Naive B cell (primary cell): ENCODE results near the gene NATD1. TPM values are rescaled to one million over a fixed set of nuclear protein-coding genes. Genes with fewer than 3 reads are reported as not detected.

Source experiments
- ATAC-seq, 2 donors: fragments of 150-1000 bp; cut with Tn5 transposase; 2 replicates each; pipeline ENCODE4 v1.10.0; 2021; ENCODE audit warnings: low read depth in 2 of 2, mild to moderate bottlenecking in 2 of 2, moderate library complexity in 2 of 2
- DNase-seq: peaks from one replicate; pipeline ENCODE4 v3.0.0; 2022
- H3K27ac Mint-ChIP-seq, 6 donors: one replicate each; pipeline ENCODE4 v1.8.0; 2020 to 2022; ENCODE audit warnings: mild to moderate bottlenecking in 6 of 6, mixed read lengths in 6 of 6, moderate library complexity in 5 of 6, inconsistent platforms in 2 of 6
- H3K27me3 Mint-ChIP-seq, 3 donors: one replicate each; pipeline ENCODE4 v1.8.0; 2021 to 2022; ENCODE audit warnings: mixed read lengths in 3 of 3, mild to moderate bottlenecking in 1 of 3
- H3K36me3 Mint-ChIP-seq, 2 donors: one replicate each; pipeline ENCODE4 v1.8.0; 2020 to 2022; ENCODE audit warnings: mixed read lengths in 2 of 2, inconsistent platforms in 1 of 2, mild to moderate bottlenecking in 1 of 2
- H3K4me1 Mint-ChIP-seq, 3 donors: one replicate each; pipeline ENCODE4 v1.8.0; 2020 to 2022; ENCODE audit warnings: mixed read lengths in 3 of 3, inconsistent platforms in 1 of 3, mild to moderate bottlenecking in 1 of 3, moderate library complexity in 1 of 3
- H3K4me3 Mint-ChIP-seq, 8 donors: one replicate each; pipeline ENCODE4 v1.8.0; 2020 to 2022; ENCODE audit warnings: mild to moderate bottlenecking in 8 of 8, mixed read lengths in 8 of 8, moderate library complexity in 8 of 8, inconsistent platforms in 2 of 8
- H3K9me3 Mint-ChIP-seq, 7 donors: one replicate each; pipeline ENCODE4 v1.8.0; 2020 to 2022; ENCODE audit warnings: mixed read lengths in 7 of 7, mild to moderate bottlenecking in 5 of 7, inconsistent platforms in 2 of 7, moderate library complexity in 1 of 7
- polyA plus RNA-seq, 6 donors: library from polyadenylated mRNA; unstranded; fragments of 300-500 nt; fragmentation: Illumina TruSeq; gene quantifications; one replicate each; pipeline ENCODE4 v1.2.3, GENCODE V29; 2021; ENCODE audit warnings: low read depth in 6 of 6

The NATD1 gene
- polyA plus RNA-seq, 6 donors from 2014 or later = 0.52 to 2.2 (median 1.2) TPM; not detected in 1

- DNase-seq = no peak
- H3K9me3 Mint-ChIP-seq = no peaks in the 10 kb centered on the region
- H3K27me3 Mint-ChIP-seq = no peaks in the 10 kb centered on the region
- no peaks in the 10 kb centered on the region for H3K36me3 Mint-ChIP-seq
- H3K27ac Mint-ChIP-seq = peak overlapping the region in 4 of 6 donors; percentile 22 to 84 (median 50)
- H3K4me3 Mint-ChIP-seq = peak overlapping the region in 7 of 8 donors; percentile 17 to 95 (median 92)
- H3K4me1 Mint-ChIP-seq = peaks cover 34 to 60% (median 47%) of the 10 kb centered on the region in 3 donors
- no peak for ATAC-seq
Observed at GRCh38 chr17:21211825-21212479, 41.3 kb downstream of the NATD1 start.

GRCh38 chr17:21210411-21211076, 42.7 kb downstream of the NATD1 start:
- H3K4me3 Mint-ChIP-seq = peak overlapping the region in 1 of 8 donors; percentile 94
- no peaks in the 10 kb centered on the region for H3K36me3 Mint-ChIP-seq
- no peaks in the 10 kb centered on the region for H3K9me3 Mint-ChIP-seq
- no peak for DNase-seq
- H3K4me1 Mint-ChIP-seq = peaks cover 40 to 51% (median 44%) of the 10 kb centered on the region in 3 donors
- H3K27me3 Mint-ChIP-seq = no peaks in the 10 kb centered on the region
- ATAC-seq = no peak
- H3K27ac Mint-ChIP-seq = peak overlapping the region in 2 of 6 donors; percentile 86 to 89

- DNase-seq = no peak
- H3K36me3 Mint-ChIP-seq = no peaks in the 10 kb centered on the region
- ATAC-seq = no peak
- H3K9me3 Mint-ChIP-seq = no peaks in the 10 kb centered on the region
- H3K27ac Mint-ChIP-seq = peak overlapping the region in 1 of 6 donors; percentile 50
- peak overlapping the region in 1 of 8 donors; percentile 94 for H3K4me3 Mint-ChIP-seq
- H3K4me1 Mint-ChIP-seq = peaks cover 38 to 47% (median 44%) of the 10 kb centered on the region in 3 donors
- no peaks in the 10 kb centered on the region for H3K27me3 Mint-ChIP-seq
Observed at GRCh38 chr17:21209511-21210175, 43.6 kb downstream of the NATD1 start.

GRCh38 chr17:21208352-21208751, 44.9 kb downstream of the NATD1 start:
- DNase-seq (no peak), ATAC-seq (no peak)
- no peaks in the 10 kb centered on the region for H3K36me3 Mint-ChIP-seq
- no peak overlapping the region for H3K4me3 Mint-ChIP-seq
- H3K27ac Mint-ChIP-seq = peak overlapping the region in 1 of 6 donors; percentile 30
- peaks cover 41 to 54% (median 44%) of the 10 kb centered on the region in 3 donors for H3K4me1 Mint-ChIP-seq
- H3K27me3 Mint-ChIP-seq = no peaks in the 10 kb centered on the region
- H3K9me3 Mint-ChIP-seq = no peaks in the 10 kb centered on the region

GRCh38 chr17:21204935-21205334, 48.3 kb downstream of the NATD1 start:
- peaks cover 29 to 40% (median 36%) of the 10 kb centered on the region in 3 donors for H3K4me1 Mint-ChIP-seq

GRCh38 chr17:21202512-21202911, 50.7 kb downstream of the NATD1 start:
- DNase-seq = no peak
- Mint-ChIP-seq H3K36me3 (peaks cover 8 to 9% of the 10 kb centered on the region in 2 donors), H3K27me3 (no peaks in the 10 kb centered on the region), H3K4me3 (no peak overlapping the region), H3K4me1 (peaks cover 36 to 43% (median 39%) of the 10 kb centered on the region in 3 donors), H3K9me3 (no peaks in the 10 kb centered on the region), H3K27ac (no peak overlapping the region)
- ATAC-seq = no peak

More at GRCh38 chr17:21204935-21205334, 48.3 kb downstream of the NATD1 start:
- DNase-seq (no peak), ATAC-seq (no peak)
- Mint-ChIP-seq H3K36me3 (no peaks in the 10 kb centered on the region), H3K27me3 (no peaks in the 10 kb centered on the region), H3K4me3 (no peak overlapping the region), H3K9me3 (no peaks in the 10 kb centered on the region), H3K27ac (peak overlapping the region in 1 of 6 donors; percentile 47)

- Mint-ChIP-seq H3K4me3 (no peak overlapping the region), H3K4me1 (peaks cover 36 to 43% (median 42%) of the 10 kb centered on the region in 3 donors), H3K9me3 (no peaks in the 10 kb centered on the region), H3K27me3 (no peaks in the 10 kb centered on the region), H3K27ac (no peak overlapping the region), H3K36me3 (peaks cover 8 to 9% of the 10 kb centered on the region in 2 donors)
- ATAC-seq (no peak), DNase-seq (no peak)
Observed at GRCh38 chr17:21201874-21202273, 51.3 kb downstream of the NATD1 start.

- peak overlapping the region in 3 of 6 donors; percentile 4 to 61 (median 29) for H3K27ac Mint-ChIP-seq
- H3K4me3 Mint-ChIP-seq = no peak overlapping the region
- ATAC-seq = no peak
- no peaks in the 10 kb centered on the region for H3K9me3 Mint-ChIP-seq
- H3K36me3 Mint-ChIP-seq = peaks cover 8 to 9% of the 10 kb centered on the region in 2 donors
- H3K4me1 Mint-ChIP-seq = peaks cover 36 to 43% (median 43%) of the 10 kb centered on the region in 3 donors
- DNase-seq = no peak
- H3K27me3 Mint-ChIP-seq = no peaks in the 10 kb centered on the region
Observed at GRCh38 chr17:21201298-21201595, 52.0 kb downstream of the NATD1 start.

- ATAC-seq = no peak
- H3K36me3 Mint-ChIP-seq = peaks cover 8 to 9% of the 10 kb centered on the region in 2 donors
- DNase-seq = no peak
- no peak overlapping the region for H3K4me3 Mint-ChIP-seq
- no peaks in the 10 kb centered on the region for H3K27me3 Mint-ChIP-seq
- H3K27ac Mint-ChIP-seq = peak overlapping the region in 2 of 6 donors; percentile 4 to 61
- H3K9me3 Mint-ChIP-seq = no peaks in the 10 kb centered on the region
- peaks cover 32 to 45% (median 43%) of the 10 kb centered on the region in 3 donors for H3K4me1 Mint-ChIP-seq
Observed at GRCh38 chr17:21200590-21201297, 52.5 kb downstream of the NATD1 start.

GRCh38 chr17:21199856-21200255, 53.4 kb downstream of the NATD1 start:
- Mint-ChIP-seq H3K9me3 (no peaks in the 10 kb centered on the region), H3K4me1 (peaks cover 27 to 42% (median 34%) of the 10 kb centered on the region in 3 donors), H3K27ac (peak overlapping the region in 1 of 6 donors; percentile 76), H3K36me3 (peaks cover 8 to 9% of the 10 kb centered on the region in 2 donors), H3K4me3 (peak overlapping the region in 1 of 8 donors; percentile 70), H3K27me3 (no peaks in the 10 kb centered on the region)
- ATAC-seq (peak in 1 of 2 donors; percentile 50), DNase-seq (no peak)

- H3K36me3 Mint-ChIP-seq = peaks cover 8 to 13% of the 10 kb centered on the region in 2 donors
- ATAC-seq = no peak
- H3K27me3 Mint-ChIP-seq = no peaks in the 10 kb centered on the region
- no peak overlapping the region for H3K4me3 Mint-ChIP-seq
- no peak overlapping the region for H3K27ac Mint-ChIP-seq
- H3K9me3 Mint-ChIP-seq = no peaks in the 10 kb centered on the region
- H3K4me1 Mint-ChIP-seq = peaks cover 23 to 40% (median 29%) of the 10 kb centered on the region in 3 donors
- DNase-seq = no peak
Observed at GRCh38 chr17:21199311-21199710, 53.9 kb downstream of the NATD1 start.

GRCh38 chr17:21198411-21198810, 54.8 kb downstream of the NATD1 start:
- Mint-ChIP-seq H3K27ac (peak overlapping the region in 2 of 6 donors; percentile 9 to 22), H3K27me3 (no peaks in the 10 kb centered on the region), H3K9me3 (no peaks in the 10 kb centered on the region), H3K4me1 (peaks cover 19 to 37% (median 29%) of the 10 kb centered on the region in 3 donors), H3K4me3 (no peak overlapping the region), H3K36me3 (peaks cover 8 to 16% of the 10 kb centered on the region in 2 donors)
- ATAC-seq = no peak
- no peak for DNase-seq

- DNase-seq (no peak), ATAC-seq (no peak)
- Mint-ChIP-seq H3K9me3 (no peaks in the 10 kb centered on the region), H3K27ac (no peak overlapping the region), H3K27me3 (no peaks in the 10 kb centered on the region), H3K4me3 (no peak overlapping the region), H3K36me3 (peaks cover 8 to 16% of the 10 kb centered on the region in 2 donors), H3K4me1 (peaks cover 16 to 30% (median 21%) of the 10 kb centered on the region in 3 donors)
Observed at GRCh38 chr17:21196126-21196525, 57.1 kb downstream of the NATD1 start.
